NCI-H1105 (cell line): ENCODE results near the gene ARID3B.
"Not testable (repeated sequence)": the region's sequence is repeated elsewhere in the genome, so short reads cannot be mapped to it uniquely, and the experiment has no call there.

ENCODE experiments used
- DNase-seq: peaks from one replicate; lab custom pipeline; 2025; lab: John Stamatoyannopoulos, UW

The ARID3B gene

DNA sequence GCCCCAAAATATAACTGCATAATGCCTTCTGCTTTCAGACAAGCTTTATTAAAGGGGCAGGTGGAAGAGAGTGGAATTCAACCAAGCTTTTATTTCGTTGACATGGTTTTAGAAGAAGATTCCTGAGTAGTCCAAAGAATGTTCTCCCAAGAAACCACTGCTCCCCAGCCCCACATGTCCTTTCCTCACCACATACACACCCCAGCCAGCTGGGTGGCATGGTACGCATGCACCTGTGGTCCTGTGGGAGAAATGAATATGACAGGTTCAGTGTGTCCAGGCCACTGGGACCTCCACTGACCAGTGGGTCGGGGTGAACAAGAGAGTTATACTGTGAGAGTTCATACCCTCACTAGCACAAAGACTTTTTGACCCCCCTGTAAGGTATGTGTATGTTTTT is 30.2 kb downstream of the ARID3B start:
- no peak for DNase-seq

DNA sequence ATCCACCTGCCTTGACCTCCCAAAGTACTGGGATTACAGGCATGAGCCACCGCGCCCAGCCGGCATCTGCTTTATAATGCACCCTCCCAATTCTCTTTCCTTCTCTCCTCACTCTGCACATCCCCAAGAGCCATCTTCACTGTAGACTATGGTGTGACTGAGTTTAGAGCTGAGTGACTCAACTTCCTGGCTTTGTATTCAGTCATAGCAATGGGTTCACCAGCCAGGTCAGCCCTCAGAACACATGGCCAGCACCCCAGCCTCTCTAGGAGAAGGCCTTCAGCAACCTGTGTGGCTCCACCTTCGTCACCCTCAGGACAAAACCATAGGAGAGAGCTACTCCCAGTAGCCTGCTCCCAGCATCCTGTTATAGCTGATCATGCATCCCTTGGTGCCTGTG is 33.0 kb downstream of the ARID3B start:
- no peak for DNase-seq

DNA sequence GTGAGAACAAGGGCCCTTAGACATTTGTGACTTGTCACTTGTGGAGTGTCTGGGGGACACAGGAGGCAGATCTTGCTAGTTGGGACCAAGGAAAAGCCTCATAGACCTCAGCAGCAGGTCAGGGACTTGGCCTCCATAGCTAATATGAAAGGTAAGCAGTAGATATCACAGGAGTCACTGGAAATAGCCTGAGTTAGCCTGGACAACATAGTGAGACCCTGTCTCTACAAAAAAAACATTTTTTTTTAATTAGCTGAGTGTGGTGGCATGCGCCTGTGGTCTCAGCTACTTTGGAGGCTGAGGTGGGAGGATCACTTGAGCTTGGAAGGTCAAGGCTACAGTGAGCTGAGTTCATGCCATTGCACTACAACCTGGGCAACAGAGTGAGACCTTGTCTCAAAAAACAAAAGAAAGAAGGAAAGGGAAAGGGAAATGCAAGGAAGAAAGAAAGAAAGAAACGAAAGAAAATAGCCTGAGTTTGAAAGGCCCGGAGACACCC is 37.5 kb downstream of the ARID3B start:
- no peak for DNase-seq

DNA sequence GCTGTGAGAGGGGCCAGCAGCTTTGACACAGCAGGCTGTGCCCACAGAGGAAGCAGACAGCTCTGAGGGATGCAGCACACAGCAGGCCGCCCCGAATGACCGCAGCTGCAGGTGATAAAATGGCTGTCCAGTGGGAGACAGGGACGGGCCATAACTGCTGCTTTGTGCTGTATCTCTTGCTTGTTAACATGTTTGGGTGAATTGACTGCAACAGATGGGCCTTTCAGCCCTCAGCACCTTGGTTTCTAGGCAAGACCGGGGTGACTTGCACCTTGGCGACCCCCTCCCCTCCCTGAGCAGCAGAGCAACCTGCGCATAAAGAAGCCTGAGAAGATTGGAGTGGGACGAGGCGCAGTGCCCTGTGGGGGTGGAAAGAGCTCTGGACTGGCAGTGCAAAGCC is 38.0 kb downstream of the ARID3B start:
- DNase-seq, result no peak

DNA sequence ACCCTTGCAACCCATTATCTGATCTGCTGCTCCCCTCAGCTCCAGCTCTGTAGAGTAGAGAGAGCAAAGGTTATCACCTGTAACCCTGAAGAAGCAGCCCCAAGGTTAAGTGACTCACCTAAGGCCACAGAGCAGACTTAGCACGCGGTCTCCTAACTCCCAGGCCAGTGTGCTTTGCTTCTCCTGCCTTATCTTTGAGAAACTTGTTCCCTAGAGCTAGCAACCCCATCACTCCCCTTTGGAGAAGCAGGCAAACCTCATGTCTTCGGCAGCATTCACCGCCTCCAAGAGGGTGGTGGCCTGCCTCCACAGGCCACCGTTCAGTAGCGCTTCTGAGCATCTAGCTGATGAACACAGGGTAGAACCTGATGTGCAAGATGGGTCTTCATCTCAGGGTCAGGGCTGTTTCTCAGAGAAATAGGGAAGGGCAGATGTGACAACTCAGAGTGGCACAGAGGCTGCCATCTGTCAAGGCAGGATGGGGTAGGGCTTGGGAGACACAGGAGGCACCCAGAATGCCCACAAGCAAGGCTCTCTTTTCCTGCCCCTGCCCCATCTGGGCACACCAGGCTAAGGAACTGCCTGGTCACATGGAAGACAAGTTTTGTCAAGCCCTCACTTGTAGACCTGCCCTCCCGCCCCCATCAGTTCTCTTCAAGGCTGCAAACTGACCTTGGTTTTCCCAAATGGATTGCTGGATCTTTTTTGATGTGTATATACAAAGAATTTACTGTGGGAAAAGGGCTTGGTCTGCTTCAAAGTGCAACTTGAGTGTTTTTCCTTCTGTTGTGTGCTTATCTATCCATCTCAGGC is 39.7 kb downstream of the ARID3B start:
- no peak for DNase-seq

DNA sequence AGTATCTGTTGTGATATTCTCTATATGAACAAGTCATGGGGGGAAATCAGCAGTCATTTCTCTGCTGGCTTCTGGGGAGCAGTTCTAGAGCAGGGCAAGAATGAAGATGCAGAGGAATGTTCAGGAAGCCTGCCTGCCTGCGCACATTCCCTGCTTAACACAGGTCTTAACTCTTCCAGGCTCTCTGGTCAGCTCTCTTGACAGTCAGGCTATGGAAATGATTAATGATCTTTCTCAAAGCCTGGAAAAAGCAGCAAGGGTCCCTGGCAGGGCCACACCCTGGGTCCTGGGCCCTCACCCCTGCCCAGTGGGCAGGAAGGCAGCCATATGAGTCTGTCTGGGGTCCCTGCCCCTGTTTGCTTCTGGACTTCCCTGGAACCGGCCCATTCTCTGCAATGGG is 43.2 kb downstream of the ARID3B start:
- DNase-seq, result no peak

DNA sequence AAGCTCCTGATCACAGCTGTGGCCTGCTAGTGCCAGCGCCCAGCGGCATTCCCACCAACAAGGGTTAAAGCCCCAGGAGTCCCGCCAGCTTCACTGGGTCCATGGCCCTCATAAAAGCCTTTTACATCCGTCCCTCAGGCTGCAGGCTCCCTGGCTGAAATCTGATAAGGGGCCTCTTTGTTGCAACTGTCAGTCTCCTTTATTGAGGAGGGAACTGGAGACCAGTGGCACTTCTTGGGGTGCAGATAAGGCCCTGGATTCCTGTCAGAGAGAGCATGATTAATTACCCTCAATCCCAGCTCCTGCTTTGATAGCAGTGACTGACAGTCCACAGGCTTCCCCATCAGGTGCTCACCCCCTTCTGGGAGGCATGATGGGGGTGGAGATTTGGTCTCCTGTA is 43.8 kb downstream of the ARID3B start:
- DNase-seq, result no peak

DNA sequence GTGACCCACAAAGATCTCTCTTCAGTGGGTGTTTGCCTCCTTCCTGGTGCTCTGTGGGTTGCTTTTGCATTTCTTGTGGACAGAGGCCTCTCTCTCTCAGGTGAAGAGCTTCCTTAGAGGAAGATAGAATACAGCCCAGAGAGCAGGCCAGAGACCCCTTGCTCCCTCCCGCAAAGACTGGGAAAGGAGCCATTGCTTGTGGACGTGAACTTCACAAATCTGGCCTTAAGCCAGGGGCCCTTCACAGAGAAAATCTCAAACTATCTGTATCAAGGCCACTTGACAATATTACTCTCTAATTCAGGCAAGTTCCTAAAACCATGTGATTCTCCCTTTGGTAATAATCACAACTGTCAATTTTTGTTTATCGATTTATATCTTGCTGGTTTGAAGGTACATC is 44.2 kb downstream of the ARID3B start:
- DNase-seq, result no peak

DNA sequence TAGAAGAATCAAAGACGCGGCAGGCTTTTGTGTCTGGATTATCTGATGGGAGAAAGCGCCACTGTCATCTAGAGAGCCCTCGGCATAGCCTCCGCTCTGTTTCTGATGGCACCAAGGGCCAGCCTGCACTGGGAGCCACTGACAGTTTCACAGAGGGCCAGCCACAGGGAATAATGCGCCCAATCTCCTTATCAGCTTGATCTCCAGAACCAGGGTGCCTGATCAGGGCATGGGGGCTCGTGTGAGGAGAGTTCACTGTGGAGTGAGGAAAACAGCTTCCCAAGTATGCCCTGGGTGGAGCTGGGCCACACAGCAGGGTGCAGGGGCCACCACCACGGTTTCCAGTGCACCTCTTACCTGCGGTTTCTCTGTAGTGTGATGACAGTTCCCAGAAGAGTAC is 44.8 kb downstream of the ARID3B start:
- no peak for DNase-seq

DNA sequence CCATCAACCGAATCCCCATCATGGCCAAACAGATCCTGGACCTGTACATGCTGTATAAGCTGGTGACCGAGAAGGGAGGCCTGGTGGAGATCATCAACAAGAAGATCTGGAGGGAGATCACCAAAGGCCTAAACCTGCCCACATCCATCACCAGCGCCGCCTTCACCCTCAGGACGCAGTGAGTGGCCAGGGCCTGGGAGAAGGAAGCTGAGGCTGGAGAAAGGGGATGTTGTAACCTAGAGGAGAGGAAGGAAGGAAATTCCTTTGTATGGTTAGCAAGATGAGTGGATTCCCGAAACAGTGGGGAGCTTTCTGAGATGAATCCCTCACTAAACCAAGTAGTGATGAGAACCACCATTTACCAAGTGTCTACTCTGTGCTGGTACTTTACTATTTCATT is 48.8 kb downstream of the ARID3B start:
- DNase-seq, result no peak

DNA sequence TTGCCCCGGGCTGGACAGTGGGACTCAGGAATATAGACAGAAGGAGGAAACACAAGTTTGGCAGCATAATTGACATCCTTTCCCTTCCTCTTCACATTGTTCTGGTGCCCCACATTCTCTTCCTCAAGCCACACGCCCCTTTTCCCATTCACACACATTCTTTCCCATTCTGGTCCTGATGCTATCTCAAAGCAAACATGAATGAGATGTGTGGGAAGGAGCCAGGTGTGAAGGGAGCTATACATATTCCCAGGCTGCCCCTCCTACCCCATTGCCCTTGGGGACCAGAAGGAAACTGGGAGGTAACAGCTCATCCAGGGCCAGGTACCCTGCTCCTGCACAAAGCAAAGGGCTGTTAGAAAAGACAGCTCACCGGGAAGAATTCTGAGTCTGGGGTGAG is 51.2 kb downstream of the ARID3B start:
- DNase-seq, result no peak

DNA sequence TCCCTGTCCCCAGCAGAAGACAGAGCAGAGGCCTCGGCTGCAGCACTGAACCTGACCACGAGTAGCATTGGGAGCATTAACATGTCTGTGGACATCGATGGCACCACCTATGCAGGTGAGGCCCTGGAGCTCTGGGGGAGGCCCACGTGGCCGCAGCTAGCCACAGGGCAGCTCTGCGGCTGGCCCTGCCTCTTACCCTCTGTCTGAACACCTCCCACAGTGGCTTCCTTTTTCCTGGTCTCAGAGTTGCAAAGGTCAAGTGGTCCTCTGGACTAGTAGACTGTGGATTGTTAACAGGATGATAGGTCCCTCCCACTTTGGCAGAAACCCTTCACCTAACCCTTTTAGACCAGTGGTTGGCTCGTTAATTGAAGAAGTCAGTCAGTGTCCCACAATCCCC is 52.1 kb downstream of the ARID3B start:
- no peak for DNase-seq

DNA sequence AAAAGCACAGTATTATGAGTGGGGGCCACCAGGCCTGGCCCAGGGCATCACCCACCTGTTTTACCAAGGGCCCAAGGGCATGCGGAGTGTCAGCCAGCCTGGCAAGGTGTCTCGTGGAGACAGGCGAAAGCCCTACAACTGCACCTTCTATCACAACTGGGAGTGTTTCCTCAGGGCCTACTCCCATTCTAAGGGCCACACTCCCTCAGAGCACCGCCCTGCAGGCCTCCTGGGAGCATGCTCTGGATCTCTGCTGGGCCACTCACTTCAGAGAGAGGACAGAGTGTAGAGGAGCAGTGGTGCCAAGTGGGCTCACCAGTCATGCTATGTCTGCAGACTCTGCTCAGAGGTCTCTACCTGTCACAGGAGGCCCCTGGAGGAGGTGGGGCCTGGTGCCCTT is 53.4 kb downstream of the ARID3B start:
- DNase-seq, result no peak

DNA sequence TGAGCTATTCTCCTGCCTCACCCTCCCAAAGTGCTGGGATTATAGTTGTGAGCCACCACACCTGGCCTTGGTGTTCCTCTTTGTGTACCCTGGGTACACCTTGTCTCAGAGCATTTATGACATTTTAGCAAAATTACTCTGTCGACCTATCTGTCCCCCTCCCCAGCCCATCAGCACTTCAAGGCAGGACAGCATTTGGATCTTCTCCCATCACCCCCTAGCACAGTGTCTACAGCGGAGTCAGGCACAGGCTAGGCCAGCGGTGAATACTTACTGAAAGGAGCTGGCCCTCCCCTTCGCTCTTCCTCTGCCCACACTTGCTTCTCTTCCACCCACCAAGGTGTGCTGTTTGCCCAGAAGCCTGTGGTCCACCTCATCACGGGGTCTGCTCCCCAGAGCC is 54.3 kb downstream of the ARID3B start:
- no peak for DNase-seq

DNA sequence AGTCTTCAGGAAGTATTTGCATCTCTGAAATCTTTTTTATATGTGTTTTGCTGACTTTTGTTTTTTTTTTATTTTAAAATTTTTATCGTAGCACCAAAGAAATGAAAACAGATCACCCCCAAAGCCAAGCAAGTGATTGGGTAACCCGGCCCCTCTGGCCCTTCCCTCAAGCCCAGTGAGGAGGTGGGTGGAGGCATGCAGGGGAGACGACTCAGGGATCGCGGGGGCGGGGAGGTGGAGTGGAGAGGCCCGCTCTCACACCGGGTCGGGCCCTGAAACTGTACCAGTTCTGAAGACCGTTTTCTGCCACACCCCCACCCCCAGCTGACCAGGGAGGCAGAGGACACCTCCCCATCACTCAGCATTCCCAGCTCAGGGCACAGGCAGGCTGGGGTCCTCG is 55.7 kb downstream of the ARID3B start:
- DNase-seq, result not testable (repeated sequence)

DNA sequence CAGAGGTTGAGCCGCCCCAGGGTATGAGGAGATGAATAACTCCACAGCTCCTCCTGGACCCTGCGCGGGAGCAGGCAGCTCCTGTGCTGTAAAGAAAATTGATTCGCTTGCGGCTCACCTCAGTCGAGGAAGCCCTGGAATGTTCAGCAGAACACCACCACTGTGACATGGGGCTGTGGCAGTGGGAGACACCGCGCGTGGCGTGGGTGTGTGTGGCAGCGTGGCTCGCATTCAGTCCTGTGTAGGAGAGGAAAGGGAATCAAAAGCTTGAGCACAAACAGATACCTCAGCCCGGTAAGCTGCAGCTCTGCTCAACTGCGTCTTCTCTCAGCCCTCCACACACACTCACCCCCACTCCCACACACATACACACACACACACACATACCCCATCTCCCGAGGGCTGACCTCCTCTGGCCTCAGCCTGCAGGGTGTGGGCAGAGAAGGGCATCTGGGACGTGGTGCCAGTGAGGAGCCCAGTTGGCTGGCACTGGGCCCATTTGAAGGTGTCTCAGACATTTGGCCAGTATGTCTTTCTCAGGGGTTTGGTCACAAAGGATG is 56.2 kb downstream of the ARID3B start:
- not testable (repeated sequence) for DNase-seq

DNA sequence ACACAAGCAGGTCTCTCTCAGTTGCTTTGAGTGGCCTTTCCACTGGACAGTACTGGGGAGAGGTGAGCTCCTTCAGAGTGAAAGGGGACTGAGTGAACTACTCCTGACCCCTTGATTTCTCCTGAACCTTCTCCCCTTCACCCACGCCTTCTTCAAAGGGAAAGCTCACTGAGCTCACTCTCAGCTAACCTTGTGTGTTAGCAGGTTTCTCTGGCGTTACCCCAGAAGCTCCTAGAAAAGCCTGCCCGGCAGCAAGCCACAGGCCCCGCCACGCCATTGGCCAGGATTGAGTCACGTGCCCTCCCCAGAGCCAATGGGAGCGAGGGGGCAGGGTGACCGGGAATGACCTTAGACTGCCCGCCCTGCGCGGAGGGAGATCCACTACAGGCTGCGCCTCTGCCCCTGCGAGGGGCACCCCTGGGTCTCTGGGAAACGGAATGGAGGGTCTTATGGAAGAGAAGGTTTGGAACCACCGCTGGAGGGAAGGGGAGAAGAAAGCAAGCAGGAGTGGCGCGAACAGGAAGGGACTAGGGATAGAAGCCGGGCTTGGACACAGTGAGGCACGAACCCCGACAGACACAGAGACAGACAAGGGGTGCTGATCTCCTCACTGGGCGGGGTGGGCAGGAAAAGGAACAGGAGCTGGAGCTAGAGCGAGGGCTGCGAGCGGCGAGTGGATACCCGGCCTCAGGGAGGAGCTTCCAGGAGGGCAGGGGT is 57.3 kb downstream of the ARID3B start:
- DNase-seq, result peak; percentile 81

DNA sequence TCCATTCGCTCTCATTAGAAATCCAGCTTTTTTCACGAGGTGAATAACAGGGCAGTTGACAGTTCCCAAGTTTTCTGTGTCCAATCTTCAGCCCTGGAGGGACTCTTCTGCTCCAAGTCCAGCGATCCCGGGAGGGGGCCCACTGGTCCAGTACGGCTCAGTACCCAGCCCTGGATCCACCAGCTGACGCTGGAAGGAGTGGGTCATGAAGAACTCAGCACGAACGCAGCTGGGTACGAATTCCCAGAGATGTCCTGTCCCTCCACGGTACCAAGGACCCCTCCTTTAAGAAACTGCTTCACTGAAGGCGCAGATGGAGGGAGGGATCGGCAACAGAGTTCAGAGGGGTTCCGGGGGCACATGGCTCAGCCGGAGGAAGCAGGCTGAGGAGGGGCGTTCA is 58.1 kb downstream of the ARID3B start:
- no peak for DNase-seq

DNA sequence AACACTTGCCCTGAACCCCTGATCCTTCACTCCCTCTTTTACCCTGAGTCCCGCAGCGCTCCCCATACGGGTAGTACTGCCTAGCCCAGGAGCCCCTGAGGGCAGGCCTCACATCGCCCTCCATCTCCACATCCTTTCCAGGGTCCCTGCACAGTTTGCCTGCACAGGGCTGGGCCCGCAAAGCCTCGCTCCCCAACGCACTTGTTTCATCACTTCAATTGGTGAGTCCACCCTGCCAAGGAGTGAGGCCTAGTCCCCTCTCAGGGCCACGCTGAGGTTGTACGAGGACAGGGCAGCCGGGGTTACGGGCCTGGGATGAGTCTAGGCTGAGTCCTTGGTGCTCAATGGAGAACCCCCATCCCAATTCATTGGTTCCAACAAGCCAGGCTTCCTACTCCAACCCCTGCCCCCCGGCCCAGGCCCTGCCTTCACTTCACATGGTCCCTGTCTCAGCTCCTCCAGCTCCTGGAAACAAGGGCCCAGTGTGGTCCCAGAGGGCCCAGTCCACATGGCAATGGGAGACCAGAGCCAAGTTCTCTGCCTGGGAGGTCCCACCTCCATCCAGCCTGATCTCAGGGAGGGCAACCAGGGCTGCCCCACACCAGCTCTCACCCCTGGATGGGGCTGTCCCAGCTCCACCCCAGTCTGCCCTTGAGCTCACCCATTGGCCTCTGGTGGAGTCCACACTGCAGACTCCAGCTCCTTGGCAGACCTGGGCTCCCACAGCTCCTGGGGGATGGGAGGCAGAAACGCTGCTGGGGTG is 62.2 kb downstream of the ARID3B start:
- no peak for DNase-seq

DNA sequence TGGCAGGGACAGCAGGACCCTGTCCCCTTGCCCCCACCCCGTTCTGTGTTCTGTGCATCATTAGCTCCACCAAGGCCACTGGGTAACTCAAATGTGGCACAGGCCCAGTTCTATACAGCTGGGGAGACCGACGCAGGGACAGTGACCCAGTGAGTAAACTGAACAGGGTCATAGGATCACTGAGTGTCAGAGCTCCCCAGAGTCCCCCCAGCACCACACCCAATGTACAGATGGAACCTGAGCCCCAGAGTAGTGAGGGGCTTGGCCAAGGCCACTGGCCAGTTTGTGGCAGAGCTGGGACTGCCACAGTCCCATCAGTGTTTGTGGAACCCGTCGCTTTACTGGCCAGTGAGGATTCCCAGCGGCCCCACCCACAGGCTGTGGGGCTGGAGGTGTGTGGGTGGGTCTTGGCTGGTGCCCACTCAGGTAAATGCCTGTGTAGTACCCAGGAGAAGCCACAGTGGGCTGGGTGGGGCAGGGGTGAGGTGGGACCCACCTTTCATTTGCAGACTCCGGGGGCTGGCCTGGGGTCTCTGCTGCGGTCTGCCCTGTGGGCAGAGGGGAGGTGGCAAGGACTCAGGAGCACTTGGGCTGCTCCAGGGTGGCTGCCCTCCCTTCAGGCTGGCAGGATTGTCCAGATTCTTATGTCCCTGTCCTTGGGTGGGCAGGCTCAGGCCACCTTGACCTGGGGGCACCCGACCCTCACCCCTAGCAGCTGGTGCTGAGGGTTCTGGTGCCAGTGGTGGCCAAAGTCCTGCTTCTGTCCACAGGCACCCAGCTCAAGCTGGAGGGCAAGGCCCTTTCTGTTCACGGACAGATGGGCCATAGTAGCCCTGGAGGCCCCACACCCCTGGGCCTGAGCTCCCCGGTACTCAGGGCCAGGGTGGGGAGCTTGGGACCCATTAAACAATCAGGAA is 63.0 kb downstream of the ARID3B start:
- DNase-seq, result no peak
